Right lobe of liver (tissue), 4 donors: ENCODE measurements around the gene CTIF.

Experiments used
- CTCF ChIP-seq, 4 donors: fragments of 200-600 bp in 3 of 4; fragments of 450-650 bp in 1 of 4; IDR thresholded peaks; one replicate each; pipeline versions ENCODE4 v1.5.1 to v1.8.0; 2016 to 2022; ENCODE audit warnings: antibody characterized with exemption in 4 of 4, mild to moderate bottlenecking in 2 of 4
- POLR2A ChIP-seq: fragments of 450-650 bp; IDR thresholded peaks from one replicate; pipeline ENCODE4 v1.6.1; 2017; ENCODE audit warnings: antibody characterized with exemption, mild to moderate bottlenecking
- donor health status: DM: no; HTN: no; CAD: no.
- donor health status: DM: no; HTN: no; CAD: no.
- donor health status: DM: no; HTN: yes; CAD: no.

- no peak for TF ChIP-seq POLR2A
- no peak for TF ChIP-seq CTCF (IDR thresholded peaks at IDR 0.05)
Observed at GRCh38 chr18:48831802-48832201, 293.0 kb downstream of the CTIF start.
